HepG2 (cell line): ENCODE results near the gene CLK4.

Experiments used
- SCMH1 ChIP-seq: sonication (generic); formaldehyde crosslinking; IDR thresholded peaks from 2 replicates; pipeline ENCODE4 v1.9.0; 2021; ENCODE audit warnings: missing genetic modification reagents, mild to moderate bottlenecking, borderline replicate concordance
- YY1 ChIP-seq: IDR thresholded peaks from 2 replicates; pipeline ENCODE4 v1.6.1; 2011; ENCODE audit warnings: low read length, low read depth, moderate library complexity, mild to moderate bottlenecking; ENCODE audit not compliant: insufficient read depth, insufficient replicate concordance
- TF ChIP-seq, protein P1 (sequence below): sonication (generic); formaldehyde crosslinking; IDR thresholded peaks from 2 replicates; pipeline ENCODE4 v1.8.1; 2023; ENCODE audit warnings: missing genetic modification reagents, inconsistent platforms, borderline replicate concordance

DNA sequence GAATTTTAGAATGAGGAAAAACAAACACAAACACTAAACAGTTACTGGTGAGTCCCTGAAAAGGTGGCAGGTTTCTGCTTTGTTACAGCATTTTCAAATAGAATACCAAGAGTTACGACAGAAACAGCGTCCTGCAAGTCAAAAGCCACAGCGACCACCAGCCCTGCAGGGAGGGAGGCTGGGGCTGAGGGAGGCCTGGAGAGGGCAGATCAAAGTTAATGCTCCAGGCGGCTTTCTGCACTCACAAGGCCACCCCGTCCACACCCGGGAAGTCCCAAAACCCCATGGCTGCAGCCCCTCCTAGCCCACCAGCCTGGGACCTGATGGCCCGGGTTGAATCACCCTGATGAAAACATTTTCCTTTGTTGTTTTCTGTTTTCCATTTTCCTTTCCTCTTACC, 65.9 kb downstream of the CLK4 start:
- no peak for TF ChIP-seq YY1
- TF ChIP-seq SCMH1 (CRISPR knock-in tag) = no peak
- TF ChIP-seq, protein P1, sequence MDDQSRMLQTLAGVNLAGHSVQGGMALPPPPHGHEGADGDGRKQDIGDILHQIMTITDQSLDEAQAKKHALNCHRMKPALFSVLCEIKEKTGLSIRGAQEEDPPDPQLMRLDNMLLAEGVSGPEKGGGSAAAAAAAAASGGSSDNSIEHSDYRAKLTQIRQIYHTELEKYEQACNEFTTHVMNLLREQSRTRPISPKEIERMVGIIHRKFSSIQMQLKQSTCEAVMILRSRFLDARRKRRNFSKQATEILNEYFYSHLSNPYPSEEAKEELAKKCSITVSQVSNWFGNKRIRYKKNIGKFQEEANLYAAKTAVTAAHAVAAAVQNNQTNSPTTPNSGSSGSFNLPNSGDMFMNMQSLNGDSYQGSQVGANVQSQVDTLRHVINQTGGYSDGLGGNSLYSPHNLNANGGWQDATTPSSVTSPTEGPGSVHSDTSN (CRISPR knock-in tag) = no peak
